GM12878 (cell line): ENCODE measurements around the gene TSPEAR. TPM values are rescaled to one million over a fixed set of nuclear protein-coding genes. Genes with fewer than 3 reads are reported as not detected.

Source experiments
- ATAC-seq: fragments of 200-7000 bp; cut with Tn5 transposase; 3 replicates; pipeline ENCODE4 v1.9.1; 2020; ENCODE audit warnings: mild to moderate bottlenecking, moderate library complexity
- BruUV-seq: library from RNA; stranded (reverse); fragments of 400-500 nt; replicated peaks from 2 replicates; lab custom pipeline; 2021; lab: Mats Ljungman, UMichigan
- CTCF ChIA-PET: fragments of 300-600 bp; sonication (Branson Sonifier 250); formaldehyde crosslinking; extraction: SDS; loops from one replicate; lab custom pipeline; 2021; ENCODE audit warnings: inconsistent platforms; lab: Yijun Ruan, JAX
- POLR2A ChIA-PET: fragments of 350-600 bp; formaldehyde crosslinking; extraction: SDS; loops from one replicate; lab custom pipeline; 2021; ENCODE audit warnings: inconsistent platforms; lab: Charles Lee
- RAD21 ChIA-PET: fragments of 300-600 bp; sonication (Branson Sonifier 250); formaldehyde crosslinking; loops from one replicate; lab custom pipeline; 2023; ENCODE audit warnings: antibody characterized with exemption; ENCODE audit not compliant: unreplicated experiment; lab: Charles Lee
- SMC1A ChIA-PET: fragments of 300-600 bp; sonication (Branson Sonifier 250); formaldehyde crosslinking; loops from one replicate; lab custom pipeline; 2023; ENCODE audit not compliant: unreplicated experiment, uncharacterized antibody; lab: Charles Lee
- DNase-seq: peaks from one replicate; pipeline ENCODE4 v3.0.0-alpha.2; 2011; ENCODE audit warnings: low read depth, low spot score
- FAIRE-seq: peaks from 3 replicates; lab custom pipeline; 2011; peaks lifted over from hg19 to GRCh38; lab: Jason Lieb, UNC
- H2AFZ ChIP-seq: 2 replicates; pipeline ENCODE4 v1.6.0; 2011; ENCODE audit warnings: low read depth, low read length, control low read depth; ENCODE audit not compliant: control insufficient read depth
- H3K27ac ChIP-seq: 2 replicates; pipeline ENCODE4 v1.5.1; 2011; ENCODE audit warnings: control low read depth; ENCODE audit not compliant: control insufficient read depth, insufficient read depth
- H3K27me3 ChIP-seq, 2 experiments: replicated peaks in 1 of 2; 2 replicates each; pipeline versions ENCODE4 v1.6.0 to v1.6.1; 2011; ENCODE audit warnings: low read length in 1 of 2; ENCODE audit not compliant: control insufficient read depth in 2 of 2, insufficient read depth in 2 of 2
- H3K36me3 ChIP-seq, 2 experiments: 2 replicates each; pipeline ENCODE4 v1.5.1; 2011; ENCODE audit warnings: low read length in 1 of 2; ENCODE audit not compliant: control insufficient read depth in 2 of 2, insufficient read depth in 2 of 2
- H3K4me1 ChIP-seq: 2 replicates; pipeline ENCODE4 v1.6.1; 2011; ENCODE audit warnings: mild to moderate bottlenecking, low read length, moderate library complexity, mixed read lengths; ENCODE audit not compliant: control insufficient read depth, insufficient read depth
- H3K4me2 ChIP-seq: 2 replicates; pipeline ENCODE4 v1.6.0; 2011; ENCODE audit warnings: control low read depth; ENCODE audit not compliant: control insufficient read depth, insufficient read depth
- H3K4me3 ChIP-seq: fragments of 200-600 bp; sonication (generic); 2 replicates; pipeline ENCODE4 v1.5.1; 2016
- H3K79me2 ChIP-seq: 2 replicates; pipeline ENCODE4 v1.6.0; 2011; ENCODE audit warnings: low read length; ENCODE audit not compliant: control insufficient read depth, insufficient read depth
- H3K9ac ChIP-seq: 2 replicates; pipeline ENCODE4 v1.8.0; 2011; ENCODE audit warnings: low read length, control low read depth, mixed read lengths; ENCODE audit not compliant: control insufficient read depth, insufficient read depth
- H3K9me3 ChIP-seq: replicated peaks from 3 replicates; pipeline ENCODE4 v1.5.1; 2011; ENCODE audit warnings: mild to moderate bottlenecking, low read length; ENCODE audit not compliant: control insufficient read depth, insufficient read depth
- H4K20me1 ChIP-seq: 2 replicates; pipeline ENCODE4 v1.6.0; 2011; ENCODE audit not compliant: control insufficient read depth, insufficient read depth
- ATF3 ChIP-seq: IDR thresholded peaks from 2 replicates; pipeline ENCODE4 v1.6.1; 2011; ENCODE audit warnings: low read depth, mild to moderate bottlenecking, low read length, moderate library complexity, borderline replicate concordance; ENCODE audit errors: extremely low read depth
- CBFB ChIP-seq: IDR thresholded peaks from 2 replicates; pipeline ENCODE4 v1.6.1; 2016; ENCODE audit warnings: antibody characterized with exemption, low read depth
- CREM ChIP-seq: IDR thresholded peaks from 2 replicates; pipeline ENCODE4 v1.6.1; 2014; ENCODE audit warnings: antibody characterized with exemption, low read depth
- EGR1 ChIP-seq, 2 experiments: IDR thresholded peaks; 1 replicate in 1 of 2; 2 replicates in 1 of 2; pipeline ENCODE4 v1.6.1; 2011 to 2012; ENCODE audit warnings: low read depth in 2 of 2, low read length in 2 of 2, borderline replicate concordance in 1 of 2, mild to moderate bottlenecking in 1 of 2, moderate library complexity in 1 of 2
- ESRRA ChIP-seq: IDR thresholded peaks from 2 replicates; pipeline ENCODE4 v1.6.1; 2012; ENCODE audit warnings: mild to moderate bottlenecking, low read length, improper control_type of control experiment
- HDAC2 ChIP-seq: fragments of 200-600 bp; sonication (generic); IDR thresholded peaks from 2 replicates; pipeline ENCODE4 v1.6.1; 2017
- LARP7 ChIP-seq: fragments of 450-650 bp; IDR thresholded peaks from 2 replicates; pipeline ENCODE4 v1.6.1; 2017; ENCODE audit warnings: mild to moderate bottlenecking
- MTA3 ChIP-seq: IDR thresholded peaks from 2 replicates; pipeline ENCODE4 v1.6.1; 2012; ENCODE audit warnings: low read length, inconsistent platforms, borderline replicate concordance
- MXI1 ChIP-seq: fragments of 150-350 bp; IDR thresholded peaks from 2 replicates; pipeline ENCODE4 v1.6.1; 2011; ENCODE audit warnings: low read depth, mild to moderate bottlenecking, inconsistent platforms, low read length, improper control_type of control experiment
- NFIC ChIP-seq: IDR thresholded peaks from 2 replicates; pipeline ENCODE4 v1.6.1; 2012; ENCODE audit warnings: low read depth, mild to moderate bottlenecking, inconsistent platforms, low read length, moderate library complexity
- PAX8 ChIP-seq: fragments of 450-650 bp; IDR thresholded peaks from 2 replicates; pipeline ENCODE4 v1.6.1; 2017; ENCODE audit warnings: mild to moderate bottlenecking, moderate library complexity
- RCOR1 ChIP-seq: conservative IDR thresholded peaks from 2 replicates; pipeline ENCODE4 v1.6.1; 2012; ENCODE audit warnings: low read depth, low read length, improper control_type of control experiment
- STAT1 ChIP-seq: fragments of 450-650 bp; conservative IDR thresholded peaks from 2 replicates; pipeline ENCODE4 v1.6.1; 2014; ENCODE audit warnings: antibody characterized with exemption, mild to moderate bottlenecking
- TARDBP ChIP-seq: IDR thresholded peaks from 2 replicates; pipeline ENCODE4 v1.6.1; 2016; ENCODE audit warnings: borderline replicate concordance
- ZNF207 ChIP-seq: fragments of 450-650 bp; IDR thresholded peaks from 2 replicates; pipeline ENCODE4 v1.6.1; 2014; ENCODE audit warnings: antibody characterized with exemption, mild to moderate bottlenecking, borderline replicate concordance
- ZNF622 ChIP-seq: fragments of 450-650 bp; IDR thresholded peaks from 2 replicates; pipeline ENCODE4 v1.6.1; 2017; ENCODE audit warnings: mild to moderate bottlenecking, inconsistent platforms
- ZZZ3 ChIP-seq: IDR thresholded peaks from 2 replicates; pipeline ENCODE4 v1.6.1; 2011; ENCODE audit warnings: low read depth; ENCODE audit not compliant: control insufficient read depth, insufficient read length
- WGBS: methylation state at CpG from one replicate; pipeline ENCODE4 v1.1.6; 2016; ENCODE audit warnings: low lambda C conversion rate; ENCODE audit not compliant: insufficient replicate concordance, insufficient coverage; ENCODE audit errors: missing lambda C conversion rate; 5-methylcytosine and 5-hydroxymethylcytosine counted together
- in situ Hi-C: fragments of 300-500 bp; cut with MboI; formaldehyde crosslinking; loops from 9 replicates; pipeline ENCODE4 v1.14.3; 2018; ENCODE audit warnings: mixed read lengths
- intact Hi-C: fragments of 100-400 bp; cut with micrococcal nuclease; formaldehyde crosslinking; loops from one replicate; pipeline ENCODE4 v1.14.2; 2022; ENCODE audit not compliant: unreplicated experiment
- polyA plus RNA-seq, 11 experiments: library from polyadenylated mRNA; depleted of rRNA in 4 of 11; unstranded in 6 of 11; stranded (reverse) in 5 of 11; fragments of >200 nt; fragmentation: Nextera tagmentation in 4 of 11; fragmentation: Illumina TruSeq in 1 of 11; extraction: Ambion mirVana in 4 of 11; extraction: Trizol in 1 of 11; gene quantifications; 1 replicate in 1 of 11; 2 replicates in 10 of 11; pipeline versions ENCODE4 v1.2.1 to v1.2.3, GENCODE V29; 2011 to 2016; ENCODE audit warnings: inconsistent platforms in 2 of 11, missing spikeins in 2 of 11, low read depth in 1 of 11
- total RNA-seq, 4 experiments: library from RNA; depleted of rRNA in 3 of 4; stranded (reverse); fragments of >200 nt in 3 of 4; fragmentation: Illumina TruSeq in 1 of 4; extraction: Trizol in 1 of 4; gene quantifications; 2 replicates each; pipeline versions ENCODE4 v1.2.1 to v1.2.3, GENCODE V29; 2013 to 2021

TSPEAR gene
- total and polyA plus RNA-seq, 10 of the 15 experiments (the other 5 are each of a cell fraction or from before 2014, with no cell fraction given): not detected

- ChIA-PET POLR2A (no interaction called here), CTCF (no interaction called here), SMC1A (no interaction called here), RAD21 (interaction anchor here (0.7 kb wide), 1 partner anchor 1656 kb away, joined by 3 read pairs; no protein-coding TSS in a partner anchor)
- H3K27me3 ChIP-seq: no peaks in the 10 kb centered on the region; a peak in 1 of 4 replicates
- intact Hi-C loops (no loop called here), in situ Hi-C loops (no loop called here)
- WGBS: 48% methylated on average over 17 of the region's 17 CpGs
- H3K4me1 ChIP-seq: no peaks in the 10 kb centered on the region
- H3K4me2 ChIP-seq: no peak overlapping the region
- peaks cover 20% of the 10 kb centered on the region; the same call in 2 of the 3 replicates for H3K9me3 ChIP-seq
- no peak for ATAC-seq
- no peak overlapping the region for H3K27ac ChIP-seq
- BruUV-seq: no TSS peak
- H2AFZ ChIP-seq: no peak overlapping the region
- H4K20me1 ChIP-seq: no peaks in the 10 kb centered on the region
- no peaks in the 10 kb centered on the region for H3K79me2 ChIP-seq
- TF ChIP-seq ZZZ3: no peak
- no peak for TF ChIP-seq ZNF622
- no peak for TF ChIP-seq ATF3
- no peak for TF ChIP-seq RCOR1
- no peak for TF ChIP-seq MXI1
- no peak for TF ChIP-seq NFIC
- TF ChIP-seq ZNF207: no peak
- TF ChIP-seq ESRRA: no peak
- no peak for TF ChIP-seq CREM
- TF ChIP-seq MTA3: no peak
- TF ChIP-seq CBFB: no peak
- no peak for TF ChIP-seq HDAC2
- TF ChIP-seq STAT1: no peak
- TF ChIP-seq TARDBP: no peak
- TF ChIP-seq PAX8: no peak
- TF ChIP-seq LARP7: no peak
- TF ChIP-seq EGR1 (IDR thresholded peaks at IDR 0.05; ENCODE audit: borderline replicate concordance in 1 of 2, low read depth in 2 of 2, low read length in 2 of 2): no peak
- H3K36me3 ChIP-seq: no peaks in the 10 kb centered on the region
- no peak for DNase-seq
- FAIRE-seq: no peak
- H3K9ac ChIP-seq: no peak overlapping the region
- H3K4me3 ChIP-seq: no peak overlapping the region
Observed at GRCh38 chr21:44494418-44494817, 217.0 kb downstream of the TSPEAR start.
